AG09309 (cell line): ENCODE measurements around the gene ELAVL2.

Source experiments
- DNase-seq: peaks from one replicate; pipeline ENCODE4 v3.0.0-alpha.2; 2010; ENCODE audit warnings: low read depth
- H3K4me3 ChIP-seq: 2 replicates; pipeline ENCODE4 v1.5.1; 2011; ENCODE audit warnings: mild to moderate bottlenecking, low read depth, low read length, moderate library complexity; ENCODE audit not compliant: control insufficient read depth
- CTCF ChIP-seq: IDR thresholded peaks from 2 replicates; pipeline ENCODE4 v1.5.1; 2011; ENCODE audit warnings: mild to moderate bottlenecking, low read depth, low read length, inconsistent platforms; ENCODE audit not compliant: insufficient read depth, control insufficient read depth; ENCODE audit errors: missing control alignments

Gene ELAVL2

GRCh38 chr9:23669776-23670175, 156.3 kb downstream of the ELAVL2 start:
- DNase-seq: no peak
- H3K4me3 ChIP-seq: no peak overlapping the region
- TF ChIP-seq CTCF: no peak

GRCh38 chr9:23665635-23666034, 160.4 kb downstream of the ELAVL2 start:
- no peak overlapping the region for H3K4me3 ChIP-seq
- DNase-seq: no peak
- no peak for TF ChIP-seq CTCF

GRCh38 chr9:23665051-23665450, 161.0 kb downstream of the ELAVL2 start:
- no peak overlapping the region for H3K4me3 ChIP-seq
- DNase-seq: no peak
- TF ChIP-seq CTCF: no peak

- DNase-seq: no peak
- no peak for TF ChIP-seq CTCF
Measured at GRCh38 chr9:23663946-23664345, 162.1 kb downstream of the ELAVL2 start.

GRCh38 chr9:23663536-23663935, 162.5 kb downstream of the ELAVL2 start:
- no peak overlapping the region for H3K4me3 ChIP-seq
- no peak for TF ChIP-seq CTCF
- no peak for DNase-seq

More at GRCh38 chr9:23663946-23664345, 162.1 kb downstream of the ELAVL2 start:
- H3K4me3 ChIP-seq: no peak overlapping the region

- no peak overlapping the region for H3K4me3 ChIP-seq
- TF ChIP-seq CTCF: no peak
Measured at GRCh38 chr9:23663125-23663524, 162.9 kb downstream of the ELAVL2 start.

GRCh38 chr9:23662320-23662719, 163.7 kb downstream of the ELAVL2 start:
- H3K4me3 ChIP-seq: no peak overlapping the region
- no peak for DNase-seq
- TF ChIP-seq CTCF: no peak

More at GRCh38 chr9:23663125-23663524, 162.9 kb downstream of the ELAVL2 start:
- DNase-seq: no peak
